SK-N-SH treated with all-trans-retinoic acid at 6 μM for 48 hours (cell line): ENCODE results near the gene PILRA.

ENCODE experiments used
- ATAC-seq: fragments of 200-7000 bp; cut with Tn5 transposase; 3 replicates; pipeline ENCODE4 v1.9.1; 2020; ENCODE audit warnings: mild to moderate bottlenecking, moderate library complexity
- ARNTL ChIP-seq: fragments of 450-650 bp; formaldehyde crosslinking; IDR thresholded peaks from 2 replicates; pipeline ENCODE4 v1.5.0; 2020; ENCODE audit warnings: low read depth, mild to moderate bottlenecking, moderate library complexity, borderline replicate concordance
- BACH2 ChIP-seq: fragments of 250-450 bp; sonication (Bioruptor Pico); IDR thresholded peaks from 2 replicates; pipeline ENCODE4 v1.9.0; 2021; ENCODE audit warnings: mild to moderate bottlenecking, borderline replicate concordance
- CSDC2 ChIP-seq: fragments of 250-450 bp; sonication (Bioruptor Pico); IDR thresholded peaks from 2 replicates; pipeline ENCODE4 v1.5.0; 2020; ENCODE audit warnings: mild to moderate bottlenecking, moderate library complexity
- ESRRG ChIP-seq: fragments of 250-450 bp; sonication (Bioruptor Pico); IDR thresholded peaks from 2 replicates; pipeline ENCODE4 v1.6.1; 2021; ENCODE audit warnings: mild to moderate bottlenecking
- GLIS3 ChIP-seq: fragments of 250-450 bp; sonication (Bioruptor Pico); IDR thresholded peaks from 2 replicates; pipeline ENCODE4 v1.5.0; 2020; ENCODE audit warnings: mild to moderate bottlenecking, moderate library complexity
- ISL1 ChIP-seq: fragments of 250-450 bp; sonication (Bioruptor Pico); IDR thresholded peaks from 2 replicates; pipeline ENCODE4 v2.1.2; 2022; ENCODE audit warnings: mild to moderate bottlenecking, moderate library complexity
- OSR1 ChIP-seq: fragments of 250-450 bp; sonication (Bioruptor Pico); IDR thresholded peaks from 2 replicates; pipeline ENCODE4 v1.8.0; 2022; ENCODE audit warnings: moderate library complexity, mild to moderate bottlenecking, inconsistent platforms
- PPARA ChIP-seq: fragments of 250-450 bp; sonication (Bioruptor Pico); IDR thresholded peaks from 2 replicates; pipeline ENCODE4 v1.5.0; 2020; ENCODE audit warnings: mild to moderate bottlenecking, borderline replicate concordance
- RARB ChIP-seq: fragments of 250-450 bp; sonication (Bioruptor Pico); IDR thresholded peaks from 2 replicates; pipeline ENCODE4 v1.8.0; 2021; ENCODE audit warnings: mild to moderate bottlenecking, moderate library complexity
- SNAI2 ChIP-seq: fragments of 250-450 bp; sonication (Bioruptor Pico); IDR thresholded peaks from 2 replicates; pipeline ENCODE4 v1.5.0; 2020; ENCODE audit warnings: mild to moderate bottlenecking, moderate library complexity
- TCF4 ChIP-seq: fragments of 250-450 bp; sonication (Bioruptor Pico); IDR thresholded peaks from 2 replicates; pipeline ENCODE4 v1.8.0; 2021; ENCODE audit warnings: mild to moderate bottlenecking, moderate library complexity, borderline replicate concordance
- ZFP3 ChIP-seq: fragments of 250-450 bp; sonication (Bioruptor Pico); IDR thresholded peaks from 2 replicates; pipeline ENCODE4 v1.5.0; 2020; ENCODE audit warnings: mild to moderate bottlenecking, moderate library complexity
- ZNF8 ChIP-seq: fragments of 450-650 bp; formaldehyde crosslinking; IDR thresholded peaks from 2 replicates; pipeline ENCODE4 v1.5.0; 2020; ENCODE audit warnings: mild to moderate bottlenecking, moderate library complexity
- TF ChIP-seq, protein P1 (sequence below): fragments of 250-450 bp; sonication (Bioruptor Pico); IDR thresholded peaks from 2 replicates; pipeline ENCODE4 v1.5.1; 2021; ENCODE audit warnings: mild to moderate bottlenecking, moderate library complexity
- TF ChIP-seq, protein P2 (sequence below): fragments of 250-450 bp; sonication (Bioruptor Pico); IDR thresholded peaks from 2 replicates; pipeline ENCODE4 v1.8.0; 2020; ENCODE audit warnings: mild to moderate bottlenecking, moderate library complexity, borderline replicate concordance
- TF ChIP-seq, protein P3 (sequence below): fragments of 250-450 bp; sonication (Bioruptor Pico); IDR thresholded peaks from 2 replicates; pipeline ENCODE4 v1.5.1; 2020; ENCODE audit warnings: low read depth, mild to moderate bottlenecking, moderate library complexity
- TF ChIP-seq, protein P4 (sequence below): fragments of 250-450 bp; sonication (Bioruptor Pico); IDR thresholded peaks from 2 replicates; pipeline ENCODE4 v1.5.0; 2020; ENCODE audit warnings: mild to moderate bottlenecking, moderate library complexity

The PILRA gene

DNA sequence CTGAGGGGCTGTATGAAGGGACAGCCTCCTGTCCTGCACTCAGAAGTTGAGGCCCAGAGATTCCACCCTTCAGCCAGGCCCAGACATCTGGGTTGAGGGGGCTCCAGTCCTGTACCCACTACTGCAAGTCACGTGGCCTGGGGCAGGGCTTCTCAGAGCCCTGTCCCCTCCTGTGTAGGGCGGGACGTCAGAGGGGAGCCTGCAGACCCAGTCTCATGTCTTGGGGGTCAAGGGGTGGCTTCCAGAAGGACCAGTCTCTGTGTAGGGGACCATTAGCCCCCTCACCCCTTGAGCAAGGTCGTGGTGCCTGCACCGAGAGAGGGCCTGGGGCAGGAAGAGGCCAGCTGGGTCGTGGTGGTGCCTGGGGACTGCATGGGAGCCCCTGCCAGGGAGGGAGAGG, 593 bp upstream of the PILRA start:
- no peak; the same call in 2 of the 3 replicates for ATAC-seq

DNA sequence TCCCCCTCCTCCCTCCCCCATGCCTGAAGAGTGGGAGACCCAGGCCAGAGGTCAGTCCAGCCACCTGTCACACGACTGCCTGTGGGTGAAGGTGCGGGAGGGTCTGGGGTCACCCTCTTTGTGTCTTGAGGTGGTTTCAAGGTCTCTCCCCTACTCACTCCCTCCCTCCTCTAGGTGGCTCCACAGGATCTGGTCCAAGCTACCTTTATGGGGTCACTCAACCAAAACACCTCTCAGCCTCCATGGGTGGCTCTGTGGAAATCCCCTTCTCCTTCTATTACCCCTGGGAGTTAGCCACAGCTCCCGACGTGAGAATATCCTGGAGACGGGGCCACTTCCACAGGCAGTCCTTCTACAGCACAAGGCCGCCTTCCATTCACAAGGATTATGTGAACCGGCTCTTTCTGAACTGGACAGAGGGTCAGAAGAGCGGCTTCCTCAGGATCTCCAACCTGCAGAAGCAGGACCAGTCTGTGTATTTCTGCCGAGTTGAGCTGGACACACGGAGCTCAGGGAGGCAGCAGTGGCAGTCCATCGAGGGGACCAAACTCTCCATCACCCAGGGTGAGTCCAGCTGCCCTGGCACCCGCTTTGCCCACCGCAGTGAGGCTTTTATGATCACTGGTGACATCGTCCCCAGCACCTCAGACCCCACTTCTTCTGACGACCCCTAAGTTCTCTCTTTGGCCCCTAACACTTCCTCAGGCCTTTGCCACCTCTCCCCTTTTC, 747 bp downstream of the PILRA start:
- ATAC-seq: peak; percentile 11; the same call in 2 of the 3 replicates

More for the DNA sequence above, 593 bp upstream of the PILRA start:
- TF ChIP-seq CSDC2 (CRISPR knock-in tag) (no peak), RARB (CRISPR knock-in tag) (no peak), OSR1 (CRISPR knock-in tag) (no peak), TCF4 (CRISPR knock-in tag) (no peak), ESRRG (CRISPR knock-in tag) (no peak), ZNF8 (CRISPR knock-in tag) (no peak), ISL1 (no peak), ARNTL (CRISPR knock-in tag) (no peak), BACH2 (CRISPR knock-in tag) (no peak), SNAI2 (CRISPR knock-in tag) (no peak), PPARA (no peak)
- TF ChIP-seq, protein P1, sequence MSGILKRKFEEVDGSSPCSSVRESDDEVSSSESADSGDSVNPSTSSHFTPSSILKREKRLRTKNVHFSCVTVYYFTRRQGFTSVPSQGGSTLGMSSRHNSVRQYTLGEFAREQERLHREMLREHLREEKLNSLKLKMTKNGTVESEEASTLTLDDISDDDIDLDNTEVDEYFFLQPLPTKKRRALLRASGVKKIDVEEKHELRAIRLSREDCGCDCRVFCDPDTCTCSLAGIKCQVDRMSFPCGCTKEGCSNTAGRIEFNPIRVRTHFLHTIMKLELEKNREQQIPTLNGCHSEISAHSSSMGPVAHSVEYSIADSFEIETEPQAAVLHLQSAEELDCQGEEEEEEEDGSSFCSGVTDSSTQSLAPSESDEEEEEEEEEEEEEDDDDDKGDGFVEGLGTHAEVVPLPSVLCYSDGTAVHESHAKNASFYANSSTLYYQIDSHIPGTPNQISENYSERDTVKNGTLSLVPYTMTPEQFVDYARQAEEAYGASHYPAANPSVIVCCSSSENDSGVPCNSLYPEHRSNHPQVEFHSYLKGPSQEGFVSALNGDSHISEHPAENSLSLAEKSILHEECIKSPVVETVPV: no peak
- TF ChIP-seq, protein P2, sequence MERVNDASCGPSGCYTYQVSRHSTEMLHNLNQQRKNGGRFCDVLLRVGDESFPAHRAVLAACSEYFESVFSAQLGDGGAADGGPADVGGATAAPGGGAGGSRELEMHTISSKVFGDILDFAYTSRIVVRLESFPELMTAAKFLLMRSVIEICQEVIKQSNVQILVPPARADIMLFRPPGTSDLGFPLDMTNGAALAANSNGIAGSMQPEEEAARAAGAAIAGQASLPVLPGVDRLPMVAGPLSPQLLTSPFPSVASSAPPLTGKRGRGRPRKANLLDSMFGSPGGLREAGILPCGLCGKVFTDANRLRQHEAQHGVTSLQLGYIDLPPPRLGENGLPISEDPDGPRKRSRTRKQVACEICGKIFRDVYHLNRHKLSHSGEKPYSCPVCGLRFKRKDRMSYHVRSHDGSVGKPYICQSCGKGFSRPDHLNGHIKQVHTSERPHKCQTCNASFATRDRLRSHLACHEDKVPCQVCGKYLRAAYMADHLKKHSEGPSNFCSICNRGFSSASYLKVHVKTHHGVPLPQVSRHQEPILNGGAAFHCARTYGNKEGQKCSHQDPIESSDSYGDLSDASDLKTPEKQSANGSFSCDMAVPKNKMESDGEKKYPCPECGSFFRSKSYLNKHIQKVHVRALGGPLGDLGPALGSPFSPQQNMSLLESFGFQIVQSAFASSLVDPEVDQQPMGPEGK (CRISPR knock-in tag): no peak

DNA sequence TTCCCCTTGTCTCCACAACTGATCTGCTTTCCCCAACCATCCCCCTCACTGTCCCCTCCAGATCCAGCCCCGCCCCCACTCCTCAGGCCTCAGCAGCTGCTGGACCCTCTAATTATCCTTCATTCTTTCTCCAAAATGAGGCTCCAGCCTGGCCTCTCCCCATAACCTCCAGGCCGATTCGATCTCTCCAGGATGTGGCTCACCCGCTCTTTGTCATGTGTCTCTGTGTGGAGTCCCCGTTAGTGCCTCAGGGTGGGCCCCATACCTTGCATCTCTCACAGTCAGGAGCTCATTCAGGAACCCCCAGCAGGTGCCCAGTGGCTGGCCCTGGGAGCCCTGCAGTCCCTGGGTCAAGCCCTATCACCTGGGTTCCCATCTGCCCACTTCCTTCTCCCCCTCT, 1.3 kb downstream of the PILRA start:
- ATAC-seq: no peak
- TF ChIP-seq ZNF8 (CRISPR knock-in tag) (no peak), ISL1 (no peak), BACH2 (CRISPR knock-in tag) (no peak), CSDC2 (CRISPR knock-in tag) (no peak), GLIS3 (CRISPR knock-in tag) (no peak), RARB (CRISPR knock-in tag) (no peak), TCF4 (CRISPR knock-in tag) (no peak), SNAI2 (CRISPR knock-in tag) (no peak), PPARA (no peak), ARNTL (CRISPR knock-in tag) (no peak), ESRRG (CRISPR knock-in tag) (no peak), ZFP3 (CRISPR knock-in tag) (no peak)
- TF ChIP-seq, protein P3, sequence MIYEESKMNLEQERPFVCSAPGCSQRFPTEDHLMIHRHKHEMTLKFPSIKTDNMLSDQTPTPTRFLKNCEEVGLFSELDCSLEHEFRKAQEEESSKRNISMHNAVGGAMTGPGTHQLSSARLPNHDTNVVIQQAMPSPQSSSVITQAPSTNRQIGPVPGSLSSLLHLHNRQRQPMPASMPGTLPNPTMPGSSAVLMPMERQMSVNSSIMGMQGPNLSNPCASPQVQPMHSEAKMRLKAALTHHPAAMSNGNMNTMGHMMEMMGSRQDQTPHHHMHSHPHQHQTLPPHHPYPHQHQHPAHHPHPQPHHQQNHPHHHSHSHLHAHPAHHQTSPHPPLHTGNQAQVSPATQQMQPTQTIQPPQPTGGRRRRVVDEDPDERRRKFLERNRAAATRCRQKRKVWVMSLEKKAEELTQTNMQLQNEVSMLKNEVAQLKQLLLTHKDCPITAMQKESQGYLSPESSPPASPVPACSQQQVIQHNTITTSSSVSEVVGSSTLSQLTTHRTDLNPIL (CRISPR knock-in tag): no peak
- TF ChIP-seq, protein P2 (CRISPR knock-in tag): no peak
- TF ChIP-seq, protein P1: no peak

DNA sequence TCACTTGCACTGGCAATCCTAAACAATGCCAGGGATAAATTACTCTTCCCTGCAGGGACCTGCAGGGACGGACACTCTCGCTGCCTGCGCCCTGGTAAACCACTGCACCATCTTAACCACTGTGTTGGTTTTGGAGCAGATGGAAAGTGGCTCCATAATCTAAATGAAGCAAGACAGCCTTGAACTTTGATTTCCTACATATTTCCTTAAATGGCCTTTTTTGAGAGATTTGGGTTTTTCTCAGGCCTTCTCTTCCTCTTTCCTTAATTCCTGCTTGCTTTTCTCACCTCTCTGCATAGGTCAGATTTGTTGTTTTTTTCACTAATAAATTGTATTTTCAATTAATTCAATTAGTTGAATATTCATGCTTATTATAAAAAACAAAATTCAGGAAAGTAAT, 2.8 kb downstream of the PILRA start:
- no peak for ATAC-seq
- no peak for TF ChIP-seq SNAI2 (CRISPR knock-in tag)
- TF ChIP-seq, protein P2 (CRISPR knock-in tag): no peak
- TF ChIP-seq, protein P1: no peak
- TF ChIP-seq, protein P4, sequence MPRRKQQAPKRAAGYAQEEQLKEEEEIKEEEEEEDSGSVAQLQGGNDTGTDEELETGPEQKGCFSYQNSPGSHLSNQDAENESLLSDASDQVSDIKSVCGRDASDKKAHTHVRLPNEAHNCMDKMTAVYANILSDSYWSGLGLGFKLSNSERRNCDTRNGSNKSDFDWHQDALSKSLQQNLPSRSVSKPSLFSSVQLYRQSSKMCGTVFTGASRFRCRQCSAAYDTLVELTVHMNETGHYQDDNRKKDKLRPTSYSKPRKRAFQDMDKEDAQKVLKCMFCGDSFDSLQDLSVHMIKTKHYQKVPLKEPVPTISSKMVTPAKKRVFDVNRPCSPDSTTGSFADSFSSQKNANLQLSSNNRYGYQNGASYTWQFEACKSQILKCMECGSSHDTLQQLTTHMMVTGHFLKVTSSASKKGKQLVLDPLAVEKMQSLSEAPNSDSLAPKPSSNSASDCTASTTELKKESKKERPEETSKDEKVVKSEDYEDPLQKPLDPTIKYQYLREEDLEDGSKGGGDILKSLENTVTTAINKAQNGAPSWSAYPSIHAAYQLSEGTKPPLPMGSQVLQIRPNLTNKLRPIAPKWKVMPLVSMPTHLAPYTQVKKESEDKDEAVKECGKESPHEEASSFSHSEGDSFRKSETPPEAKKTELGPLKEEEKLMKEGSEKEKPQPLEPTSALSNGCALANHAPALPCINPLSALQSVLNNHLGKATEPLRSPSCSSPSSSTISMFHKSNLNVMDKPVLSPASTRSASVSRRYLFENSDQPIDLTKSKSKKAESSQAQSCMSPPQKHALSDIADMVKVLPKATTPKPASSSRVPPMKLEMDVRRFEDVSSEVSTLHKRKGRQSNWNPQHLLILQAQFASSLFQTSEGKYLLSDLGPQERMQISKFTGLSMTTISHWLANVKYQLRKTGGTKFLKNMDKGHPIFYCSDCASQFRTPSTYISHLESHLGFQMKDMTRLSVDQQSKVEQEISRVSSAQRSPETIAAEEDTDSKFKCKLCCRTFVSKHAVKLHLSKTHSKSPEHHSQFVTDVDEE (CRISPR knock-in tag): no peak
- TF ChIP-seq, protein P3 (CRISPR knock-in tag): no peak
